Rectal smooth muscle tissue (tissue), 1 donor: Measurements from ENCODE around the gene RAP1B.

Experiments used
- H3K27ac ChIP-seq: one replicate; pipeline ENCODE4 v1.7.0; 2013; ENCODE audit warnings: low read depth, low read length, inconsistent platforms
- H3K27me3 ChIP-seq: one replicate; pipeline ENCODE4 v1.7.0; 2013; ENCODE audit warnings: low read length; ENCODE audit not compliant: control insufficient read depth, insufficient read depth
- H3K36me3 ChIP-seq: one replicate; pipeline ENCODE4 v1.7.0; 2013; ENCODE audit warnings: low read length; ENCODE audit not compliant: control insufficient read depth, insufficient read depth
- H3K4me1 ChIP-seq: one replicate; pipeline ENCODE4 v1.7.0; 2013; ENCODE audit warnings: low read length; ENCODE audit not compliant: control insufficient read depth, insufficient read depth
- H3K4me3 ChIP-seq: one replicate; pipeline ENCODE4 v1.7.0; 2013; ENCODE audit warnings: low read length
- H3K9ac ChIP-seq: one replicate; pipeline ENCODE4 v1.7.0; 2013; ENCODE audit warnings: low read length

RAP1B gene

DNA sequence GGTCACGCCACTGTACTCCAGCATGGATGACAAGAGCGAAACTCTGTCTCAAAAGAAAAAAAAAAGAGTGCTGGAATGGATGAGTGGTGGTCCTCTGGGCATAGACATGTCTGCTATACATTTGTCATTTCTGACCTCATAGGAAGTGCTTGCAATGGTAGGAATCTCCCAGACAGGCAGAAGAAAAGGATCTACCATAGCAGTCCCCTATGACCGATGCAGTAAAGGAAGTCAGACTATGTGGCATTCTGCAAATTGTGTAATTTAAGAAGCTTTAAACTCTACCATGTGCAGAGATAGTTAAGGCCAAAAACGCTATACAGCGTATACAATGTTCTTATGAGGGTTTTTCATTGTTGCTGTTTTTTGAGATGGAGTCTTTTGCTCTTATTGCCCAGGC, 24.7 kb upstream of the RAP1B start:
- no peaks in the 10 kb centered on the region for H3K4me1 ChIP-seq
- no peaks in the 10 kb centered on the region for H3K27me3 ChIP-seq
- H3K36me3 ChIP-seq: no peaks in the 10 kb centered on the region
- no peak overlapping the region for H3K27ac ChIP-seq
- H3K4me3 ChIP-seq: no peak overlapping the region
- no peak overlapping the region for H3K9ac ChIP-seq

DNA sequence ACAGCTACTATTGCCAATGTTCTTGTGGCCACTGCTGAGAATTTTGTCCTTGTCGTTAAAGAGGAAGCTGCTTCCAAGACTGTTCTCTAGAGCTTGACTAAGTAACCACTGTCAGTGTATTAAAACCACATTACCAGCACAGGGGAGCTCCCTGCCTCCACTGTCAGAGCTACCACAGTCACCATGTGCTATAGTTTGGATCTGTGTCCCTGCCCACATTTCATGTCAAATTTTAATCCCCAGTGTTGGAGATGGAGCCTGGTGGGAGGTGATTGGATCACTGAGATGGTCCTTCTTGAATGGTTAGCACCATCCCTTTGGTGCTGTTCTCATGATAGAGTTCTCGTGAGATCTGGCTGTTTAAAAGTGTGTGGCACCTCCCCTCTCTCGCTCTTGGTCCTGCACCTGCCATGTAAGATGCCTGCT, 23.2 kb upstream of the RAP1B start:
- H3K9ac ChIP-seq: no peak overlapping the region
- no peaks in the 10 kb centered on the region for H3K27me3 ChIP-seq
- no peaks in the 10 kb centered on the region for H3K4me1 ChIP-seq
- no peaks in the 10 kb centered on the region for H3K36me3 ChIP-seq
- H3K27ac ChIP-seq: no peak overlapping the region
- H3K4me3 ChIP-seq: no peak overlapping the region

DNA sequence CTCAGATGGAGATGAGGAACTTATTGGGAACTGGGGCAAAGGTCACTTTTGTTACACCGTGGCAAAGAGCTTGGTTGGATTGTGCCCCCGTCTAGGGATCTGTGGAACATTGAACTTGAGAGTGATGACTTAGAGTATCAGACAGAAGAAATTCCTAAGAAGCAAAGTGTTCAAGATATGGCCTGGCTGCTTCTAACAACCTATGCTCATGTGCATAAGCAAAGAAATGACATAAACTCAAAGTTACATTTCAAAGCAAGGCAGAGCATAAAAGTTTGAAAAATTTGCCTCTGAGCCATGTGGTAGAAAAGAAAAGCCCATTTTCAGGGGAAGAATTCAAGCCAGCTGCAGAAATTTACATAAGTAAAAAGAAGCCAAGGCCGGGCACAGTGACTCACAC, 21.5 kb upstream of the RAP1B start:
- Histone ChIP-seq H3K9ac (no peak overlapping the region), H3K36me3 (no peaks in the 10 kb centered on the region), H3K4me3 (no peak overlapping the region), H3K4me1 (no peaks in the 10 kb centered on the region), H3K27me3 (no peaks in the 10 kb centered on the region), H3K27ac (no peak overlapping the region)

DNA sequence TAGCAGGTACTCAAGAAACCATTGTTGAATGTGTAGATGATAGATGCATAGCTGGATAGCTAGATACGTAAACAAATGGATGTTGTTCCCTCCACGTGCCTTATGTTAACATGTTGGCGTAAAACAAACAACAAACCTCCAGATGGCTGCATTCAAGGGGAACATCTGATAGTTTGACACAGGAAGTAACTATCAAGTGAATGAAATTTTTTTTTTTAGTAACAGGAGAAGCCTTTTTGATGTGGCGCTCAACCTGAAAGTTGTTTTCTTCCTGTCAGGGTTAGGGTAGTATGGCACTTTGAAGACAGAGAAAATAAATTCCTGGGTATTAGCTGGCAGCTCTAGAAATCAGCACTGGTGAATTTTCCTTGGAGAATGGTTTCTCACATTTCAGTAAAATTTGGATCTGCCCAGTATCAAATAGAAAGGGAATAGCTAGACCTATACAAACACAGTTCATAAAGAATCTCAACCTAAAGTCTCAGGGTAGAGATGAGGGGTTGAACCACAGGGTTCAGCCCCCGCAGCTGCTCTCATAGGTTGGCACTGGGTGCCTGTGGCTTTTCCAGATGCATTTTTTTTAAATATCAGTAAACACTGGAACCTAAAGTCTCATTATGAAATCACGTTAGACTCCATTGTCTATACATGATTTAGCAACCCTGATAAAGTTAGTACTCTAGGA, 18.8 kb upstream of the RAP1B start:
- Histone ChIP-seq H3K27me3 (no peaks in the 10 kb centered on the region), H3K27ac (no peak overlapping the region), H3K36me3 (no peaks in the 10 kb centered on the region), H3K9ac (no peak overlapping the region), H3K4me3 (no peak overlapping the region), H3K4me1 (no peaks in the 10 kb centered on the region)

DNA sequence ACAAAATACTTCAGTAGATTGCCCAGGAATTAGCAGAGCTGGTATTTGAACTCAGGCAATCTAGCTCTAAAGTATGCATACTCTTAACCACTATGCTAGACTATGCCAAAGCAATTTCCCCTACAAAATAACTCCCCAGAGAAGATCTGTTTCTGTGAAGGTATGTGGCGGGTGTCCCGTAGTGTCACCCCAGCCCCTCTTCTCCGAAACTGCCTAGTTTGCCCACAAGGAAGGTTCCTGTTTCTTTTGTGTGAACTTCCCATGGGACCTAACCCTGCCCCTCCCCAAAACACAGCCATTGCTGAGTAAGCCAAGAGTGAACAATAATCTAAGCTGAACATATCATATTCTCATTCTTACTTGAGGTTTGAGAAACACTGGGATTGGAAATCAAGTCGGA, 15.5 kb upstream of the RAP1B start:
- Histone ChIP-seq H3K4me1 (no peaks in the 10 kb centered on the region), H3K36me3 (no peaks in the 10 kb centered on the region), H3K4me3 (no peak overlapping the region), H3K27me3 (no peaks in the 10 kb centered on the region), H3K27ac (no peak overlapping the region), H3K9ac (no peak overlapping the region)

DNA sequence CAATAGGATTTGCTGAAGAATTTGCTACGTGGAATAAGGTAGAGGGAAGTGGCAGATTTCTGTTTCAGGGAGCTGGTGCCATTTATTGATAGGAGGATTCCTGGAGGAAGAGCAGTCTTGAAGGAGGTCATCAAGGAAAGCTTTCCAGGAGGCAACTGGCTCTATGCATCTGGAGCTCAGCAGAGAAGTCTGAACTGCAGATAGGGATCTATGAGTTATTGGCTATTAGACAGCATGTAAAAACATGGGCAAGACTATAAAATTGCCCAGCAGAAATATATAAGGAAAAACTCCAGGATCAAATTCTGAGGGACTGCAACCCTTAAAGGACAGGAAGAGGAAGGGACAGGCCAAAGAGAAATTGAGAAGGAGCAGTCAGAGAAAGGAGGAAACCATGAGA, 8.9 kb upstream of the RAP1B start:
- no peak overlapping the region for H3K9ac ChIP-seq
- H3K4me3 ChIP-seq: no peak overlapping the region
- no peak overlapping the region for H3K27ac ChIP-seq
- H3K4me1 ChIP-seq: no peaks in the 10 kb centered on the region
- H3K27me3 ChIP-seq: no peaks in the 10 kb centered on the region
- no peaks in the 10 kb centered on the region for H3K36me3 ChIP-seq

DNA sequence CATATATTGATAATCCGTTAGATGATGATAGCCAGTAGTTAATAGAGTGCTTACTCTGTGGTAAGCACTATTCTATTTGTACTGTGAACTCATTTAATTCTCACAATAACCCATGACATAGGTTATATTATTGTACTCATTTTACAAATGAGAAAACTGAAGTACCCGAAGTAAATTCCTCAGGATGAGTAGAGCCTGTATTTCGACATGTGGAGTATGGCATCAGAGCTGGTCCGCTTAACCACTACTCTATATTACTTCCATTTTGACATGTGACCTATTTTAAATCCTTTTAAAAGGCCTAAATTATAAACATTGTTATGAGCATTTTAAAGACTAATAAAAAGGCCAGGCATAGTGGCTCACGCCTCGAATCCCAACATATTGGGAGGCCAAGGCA, 8.0 kb upstream of the RAP1B start:
- Histone ChIP-seq H3K4me3 (no peak overlapping the region), H3K4me1 (no peaks in the 10 kb centered on the region)

DNA sequence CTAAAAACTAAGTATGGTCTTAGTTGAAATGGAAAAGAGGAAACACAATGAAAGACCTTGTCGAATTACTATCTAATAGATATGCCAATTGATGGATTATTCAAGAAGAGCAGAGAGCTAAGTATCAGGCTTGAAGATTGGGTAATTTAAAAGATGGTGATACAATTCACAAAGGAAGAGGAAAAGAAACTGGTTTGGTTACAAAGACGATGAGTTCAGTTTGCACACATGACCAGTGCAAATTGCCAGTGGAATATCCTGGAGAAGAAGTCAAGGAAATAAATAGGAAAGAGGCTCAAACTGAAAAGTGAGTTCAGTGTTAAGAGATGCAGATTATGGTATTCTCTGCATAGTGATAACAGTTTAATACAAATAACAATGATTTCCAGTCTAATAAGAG, 2.5 kb upstream of the RAP1B start:
- H3K36me3 ChIP-seq: no peaks in the 10 kb centered on the region
- H3K9ac ChIP-seq: no peak overlapping the region
- no peak overlapping the region for H3K27ac ChIP-seq
- no peaks in the 10 kb centered on the region for H3K27me3 ChIP-seq
- H3K4me3 ChIP-seq: no peak overlapping the region
- peaks cover 10% of the 10 kb centered on the region for H3K4me1 ChIP-seq

More for the DNA sequence above, 8.0 kb upstream of the RAP1B start:
- Histone ChIP-seq H3K27ac (no peak overlapping the region), H3K27me3 (no peaks in the 10 kb centered on the region), H3K36me3 (no peaks in the 10 kb centered on the region), H3K9ac (no peak overlapping the region)

DNA sequence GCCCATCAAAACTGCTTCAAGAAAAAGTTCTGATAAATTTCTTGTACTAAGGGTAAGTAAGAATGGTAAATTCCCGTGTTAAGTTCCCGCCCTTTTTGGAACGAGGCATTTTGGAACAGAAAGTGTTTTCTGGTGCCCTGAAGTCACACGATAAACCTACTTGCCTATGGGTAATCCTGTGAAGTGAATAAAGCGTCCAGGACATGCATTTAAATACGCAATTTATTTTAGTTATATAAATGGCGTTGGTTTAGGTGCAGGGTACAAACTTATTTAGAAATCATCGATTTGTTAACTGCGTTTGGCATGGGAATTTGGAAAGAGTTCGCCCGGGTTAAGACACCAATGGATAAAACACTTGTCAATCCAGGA, 715 bp upstream of the RAP1B start:
- Histone ChIP-seq H3K4me3 (peak overlapping the region; percentile 79), H3K4me1 (peaks cover 25% of the 10 kb centered on the region), H3K27ac (peak overlapping the region; percentile 96), H3K36me3 (no peaks in the 10 kb centered on the region), H3K27me3 (no peaks in the 10 kb centered on the region), H3K9ac (peak overlapping the region; percentile 50)

DNA sequence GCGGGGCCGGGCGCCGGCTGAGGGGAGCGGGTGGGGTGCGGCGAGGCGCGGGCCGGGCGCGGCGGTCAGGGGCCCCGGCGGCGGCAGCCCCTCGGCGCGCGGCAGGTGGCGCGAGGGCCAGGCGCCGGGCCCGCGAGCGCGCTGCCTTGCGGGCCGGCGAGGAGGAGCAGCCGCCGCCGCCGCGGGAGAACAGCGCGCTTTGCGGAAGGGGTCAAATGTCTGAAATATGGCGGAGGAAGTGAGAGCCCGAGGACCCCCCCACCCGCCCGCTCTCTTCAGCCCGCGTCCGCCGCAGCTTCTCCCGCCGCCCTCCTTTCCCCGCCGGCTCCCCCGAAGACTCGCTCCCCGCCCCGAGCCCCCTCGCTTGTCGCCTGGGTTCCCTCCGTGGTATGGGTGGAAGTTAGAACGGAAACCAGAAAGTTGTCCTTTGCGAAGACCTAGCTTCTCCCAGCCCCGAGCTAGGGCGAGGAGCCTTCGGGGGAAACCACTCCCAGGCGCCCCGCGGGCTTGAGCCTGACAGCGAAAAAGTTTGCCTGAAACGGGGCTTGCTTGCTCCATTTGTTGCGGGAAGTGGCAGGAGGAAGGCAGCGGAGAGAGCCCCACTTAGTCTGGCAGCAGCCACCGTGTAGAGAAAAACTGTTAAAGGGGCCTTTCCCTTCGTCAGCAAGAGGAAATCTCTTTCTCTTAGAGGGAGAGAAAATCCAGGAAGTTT, 551 bp downstream of the RAP1B start:
- Histone ChIP-seq H3K36me3 (no peaks in the 10 kb centered on the region), H3K4me3 (peak overlapping the region; percentile 98), H3K27ac (peak overlapping the region; percentile 98), H3K9ac (peak overlapping the region; percentile 98), H3K4me1 (peaks cover 26% of the 10 kb centered on the region), H3K27me3 (no peaks in the 10 kb centered on the region)

DNA sequence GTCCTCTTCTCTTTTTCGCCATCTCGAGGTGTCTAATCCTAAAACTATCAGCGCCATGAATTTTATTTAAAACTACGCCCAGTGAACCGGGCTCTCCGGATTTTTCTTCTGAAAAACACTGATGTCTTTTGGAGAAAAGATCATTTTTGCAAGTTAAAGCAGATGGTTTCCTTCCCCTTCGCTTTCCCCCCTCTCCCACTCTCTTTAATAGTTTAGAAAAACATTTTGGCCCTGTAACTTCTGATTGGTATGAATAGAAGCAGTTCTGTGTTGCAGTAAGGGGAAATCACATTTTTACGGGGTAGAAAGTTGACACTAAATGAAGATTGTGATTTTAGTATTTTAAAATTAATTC, 1.1 kb downstream of the RAP1B start:
- Histone ChIP-seq H3K27ac (peak overlapping the region; percentile 98), H3K27me3 (no peaks in the 10 kb centered on the region), H3K4me3 (peak overlapping the region; percentile 98), H3K4me1 (peaks cover 27% of the 10 kb centered on the region), H3K9ac (peak overlapping the region; percentile 98), H3K36me3 (no peaks in the 10 kb centered on the region)

DNA sequence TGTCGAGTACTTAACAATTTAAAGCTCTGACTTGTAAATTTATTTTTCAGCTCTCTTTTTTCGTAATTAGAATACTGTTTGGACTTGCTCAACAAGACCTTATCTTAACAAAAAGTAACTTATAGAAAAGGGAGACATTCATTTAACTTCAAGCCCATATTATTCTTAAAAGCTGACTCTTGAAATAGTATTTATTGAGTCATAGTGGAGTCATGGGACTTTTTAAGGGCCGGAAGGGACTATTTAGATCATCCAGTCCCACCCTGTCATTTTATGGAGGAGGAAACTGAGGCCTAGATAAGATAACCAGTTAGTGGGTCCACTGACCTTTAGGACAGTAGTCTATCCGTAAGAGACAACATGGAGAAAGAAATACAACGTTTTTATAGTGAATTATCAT, 1.5 kb downstream of the RAP1B start:
- Histone ChIP-seq H3K27me3 (no peaks in the 10 kb centered on the region), H3K36me3 (no peaks in the 10 kb centered on the region), H3K27ac (peak overlapping the region; percentile 98), H3K9ac (peak overlapping the region; percentile 98), H3K4me1 (peaks cover 28% of the 10 kb centered on the region), H3K4me3 (peak overlapping the region; percentile 98)

DNA sequence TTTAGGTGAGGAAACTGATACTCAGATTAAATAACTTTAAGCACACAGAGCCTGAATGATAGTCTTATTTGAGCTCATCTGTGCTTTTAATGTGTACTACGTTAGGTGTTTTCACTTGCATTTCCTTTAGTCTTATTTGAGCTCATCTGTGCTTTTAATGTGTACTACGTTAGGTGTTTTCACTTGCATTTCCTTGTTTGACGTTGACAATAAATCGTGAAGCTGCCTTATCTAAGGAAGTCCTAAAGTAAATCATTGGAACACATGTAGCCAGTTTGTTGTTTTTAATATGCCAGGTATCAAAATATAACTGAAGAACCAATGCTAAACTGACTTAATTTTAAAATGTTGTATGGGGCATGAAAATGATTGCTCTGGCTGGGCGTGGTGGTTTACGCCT, 2.0 kb downstream of the RAP1B start:
- Histone ChIP-seq H3K9ac (no peak overlapping the region), H3K36me3 (no peaks in the 10 kb centered on the region), H3K4me1 (peaks cover 31% of the 10 kb centered on the region), H3K27me3 (no peaks in the 10 kb centered on the region), H3K27ac (peak overlapping the region; percentile 98), H3K4me3 (peak overlapping the region; percentile 98)
